ENCODE results near the gene MAGOH. TPM values are rescaled to one million over a fixed set of nuclear protein-coding genes. Genes with fewer than 3 reads are reported as not detected.

MAGOH gene
- total and polyA plus RNA-seq, 2 of the 13 experiments (the other 11 are each of a cell fraction or from before 2014, with no cell fraction given), result 24.1 to 87.0 TPM

DNA sequence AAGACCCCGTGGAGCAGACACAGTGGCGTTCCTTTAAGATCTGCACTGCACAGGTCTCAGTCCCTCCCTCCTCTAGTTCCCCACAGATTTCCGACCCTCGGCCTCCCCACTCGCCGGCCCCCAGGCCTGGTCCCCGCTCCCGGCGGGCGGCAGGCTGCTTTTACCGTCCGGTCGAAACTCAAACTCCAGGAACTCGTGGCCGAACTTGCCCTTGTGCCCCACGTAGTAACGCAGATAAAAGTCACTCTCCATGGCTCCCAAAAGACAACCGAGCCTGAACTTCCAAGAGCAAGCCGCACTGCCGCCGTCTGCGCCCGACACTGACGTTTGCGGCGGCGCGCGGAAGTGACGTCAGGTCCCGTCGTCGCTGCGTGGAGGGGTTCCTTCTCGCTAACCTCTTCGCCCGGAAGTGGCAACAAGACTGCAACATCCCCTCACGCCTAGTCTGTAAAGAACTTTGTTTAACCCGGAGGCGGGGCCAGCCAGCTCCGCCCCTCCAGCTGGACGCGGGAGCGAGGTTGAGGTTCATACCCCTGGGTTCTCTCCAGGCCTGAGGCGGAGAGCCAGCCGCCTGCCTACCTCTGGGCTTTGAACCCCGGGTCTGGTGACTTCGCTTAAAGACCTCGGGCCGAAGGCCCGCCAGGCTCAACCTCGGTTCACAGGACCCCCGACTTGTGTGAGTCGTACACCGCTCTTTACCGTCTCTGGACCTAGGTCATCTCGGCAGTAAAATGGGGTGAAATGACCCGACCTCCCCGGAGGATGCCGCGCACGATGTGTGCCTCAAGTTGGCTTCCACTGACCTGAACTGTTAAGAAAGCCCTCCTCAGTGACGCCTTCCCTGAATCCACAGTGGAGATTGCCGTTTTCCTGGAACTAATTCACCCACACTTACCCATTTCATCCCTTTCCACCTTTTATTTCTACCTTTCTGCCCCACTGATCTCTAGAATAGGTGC is at the start of gene MAGOH (continued):
- TF ChIP-seq, protein P1, sequence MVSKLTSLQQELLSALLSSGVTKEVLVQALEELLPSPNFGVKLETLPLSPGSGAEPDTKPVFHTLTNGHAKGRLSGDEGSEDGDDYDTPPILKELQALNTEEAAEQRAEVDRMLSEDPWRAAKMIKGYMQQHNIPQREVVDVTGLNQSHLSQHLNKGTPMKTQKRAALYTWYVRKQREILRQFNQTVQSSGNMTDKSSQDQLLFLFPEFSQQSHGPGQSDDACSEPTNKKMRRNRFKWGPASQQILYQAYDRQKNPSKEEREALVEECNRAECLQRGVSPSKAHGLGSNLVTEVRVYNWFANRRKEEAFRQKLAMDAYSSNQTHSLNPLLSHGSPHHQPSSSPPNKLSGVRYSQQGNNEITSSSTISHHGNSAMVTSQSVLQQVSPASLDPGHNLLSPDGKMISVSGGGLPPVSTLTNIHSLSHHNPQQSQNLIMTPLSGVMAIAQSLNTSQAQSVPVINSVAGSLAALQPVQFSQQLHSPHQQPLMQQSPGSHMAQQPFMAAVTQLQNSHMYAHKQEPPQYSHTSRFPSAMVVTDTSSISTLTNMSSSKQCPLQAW (CRISPR knock-in tag; IDR thresholded peaks at IDR 0.05), result peak; percentile 80
- no peak for TF ChIP-seq RORA (CRISPR knock-in tag; IDR thresholded peaks at IDR 0.05)
- TF ChIP-seq, protein P2, sequence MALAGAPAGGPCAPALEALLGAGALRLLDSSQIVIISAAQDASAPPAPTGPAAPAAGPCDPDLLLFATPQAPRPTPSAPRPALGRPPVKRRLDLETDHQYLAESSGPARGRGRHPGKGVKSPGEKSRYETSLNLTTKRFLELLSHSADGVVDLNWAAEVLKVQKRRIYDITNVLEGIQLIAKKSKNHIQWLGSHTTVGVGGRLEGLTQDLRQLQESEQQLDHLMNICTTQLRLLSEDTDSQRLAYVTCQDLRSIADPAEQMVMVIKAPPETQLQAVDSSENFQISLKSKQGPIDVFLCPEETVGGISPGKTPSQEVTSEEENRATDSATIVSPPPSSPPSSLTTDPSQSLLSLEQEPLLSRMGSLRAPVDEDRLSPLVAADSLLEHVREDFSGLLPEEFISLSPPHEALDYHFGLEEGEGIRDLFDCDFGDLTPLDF (CRISPR knock-in tag; IDR thresholded peaks at IDR 0.05), result peak; percentile 69
- TF ChIP-seq, protein P3, sequence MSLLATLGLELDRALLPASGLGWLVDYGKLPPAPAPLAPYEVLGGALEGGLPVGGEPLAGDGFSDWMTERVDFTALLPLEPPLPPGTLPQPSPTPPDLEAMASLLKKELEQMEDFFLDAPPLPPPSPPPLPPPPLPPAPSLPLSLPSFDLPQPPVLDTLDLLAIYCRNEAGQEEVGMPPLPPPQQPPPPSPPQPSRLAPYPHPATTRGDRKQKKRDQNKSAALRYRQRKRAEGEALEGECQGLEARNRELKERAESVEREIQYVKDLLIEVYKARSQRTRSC (CRISPR knock-in tag; IDR thresholded peaks at IDR 0.05; ENCODE audit: low read depth), result no peak
- TF ChIP-seq, protein P4, sequence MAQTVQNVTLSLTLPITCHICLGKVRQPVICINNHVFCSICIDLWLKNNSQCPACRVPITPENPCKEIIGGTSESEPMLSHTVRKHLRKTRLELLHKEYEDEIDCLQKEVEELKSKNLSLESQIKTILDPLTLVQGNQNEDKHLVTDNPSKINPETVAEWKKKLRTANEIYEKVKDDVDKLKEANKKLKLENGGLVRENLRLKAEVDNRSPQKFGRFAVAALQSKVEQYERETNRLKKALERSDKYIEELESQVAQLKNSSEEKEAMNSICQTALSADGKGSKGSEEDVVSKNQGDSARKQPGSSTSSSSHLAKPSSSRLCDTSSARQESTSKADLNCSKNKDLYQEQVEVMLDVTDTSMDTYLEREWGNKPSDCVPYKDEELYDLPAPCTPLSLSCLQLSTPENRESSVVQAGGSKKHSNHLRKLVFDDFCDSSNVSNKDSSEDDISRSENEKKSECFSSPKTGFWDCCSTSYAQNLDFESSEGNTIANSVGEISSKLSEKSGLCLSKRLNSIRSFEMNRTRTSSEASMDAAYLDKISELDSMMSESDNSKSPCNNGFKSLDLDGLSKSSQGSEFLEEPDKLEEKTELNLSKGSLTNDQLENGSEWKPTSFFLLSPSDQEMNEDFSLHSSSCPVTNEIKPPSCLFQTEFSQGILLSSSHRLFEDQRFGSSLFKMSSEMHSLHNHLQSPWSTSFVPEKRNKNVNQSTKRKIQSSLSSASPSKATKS (CRISPR knock-in tag; IDR thresholded peaks at IDR 0.05), result no peak
- no peak for TF ChIP-seq CBX2 (IDR thresholded peaks at IDR 0.05; ENCODE audit: low read depth, low read length)
- TF ChIP-seq CBX2 (CRISPR knock-in tag; IDR thresholded peaks at IDR 0.05; ENCODE audit: low read depth), result no peak
- TF ChIP-seq ZMYM2 (CRISPR knock-in tag; IDR thresholded peaks at IDR 0.05), result no peak
- peak; percentile 24; the same call in 1 of the 2 replicates for TF ChIP-seq DPF2 (CRISPR knock-in tag; IDR thresholded peaks at IDR 0.05; ENCODE audit: borderline replicate concordance, low read depth)
- no peak for TF ChIP-seq ZNF296 (CRISPR knock-in tag; conservative IDR thresholded peaks at IDR 0.05)
- TF ChIP-seq SRSF1 (optimal IDR thresholded peaks at IDR 0.05; ENCODE audit: low read depth, low read length), result peak; percentile 67
- TF ChIP-seq, protein P5, sequence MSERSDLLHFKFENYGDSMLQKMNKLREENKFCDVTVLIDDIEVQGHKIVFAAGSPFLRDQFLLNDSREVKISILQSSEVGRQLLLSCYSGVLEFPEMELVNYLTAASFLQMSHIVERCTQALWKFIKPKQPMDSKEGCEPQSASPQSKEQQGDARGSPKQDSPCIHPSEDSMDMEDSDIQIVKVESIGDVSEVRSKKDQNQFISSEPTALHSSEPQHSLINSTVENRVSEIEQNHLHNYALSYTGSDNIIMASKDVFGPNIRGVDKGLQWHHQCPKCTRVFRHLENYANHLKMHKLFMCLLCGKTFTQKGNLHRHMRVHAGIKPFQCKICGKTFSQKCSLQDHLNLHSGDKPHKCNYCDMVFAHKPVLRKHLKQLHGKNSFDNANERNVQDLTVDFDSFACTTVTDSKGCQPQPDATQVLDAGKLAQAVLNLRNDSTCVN (CRISPR knock-in tag; IDR thresholded peaks at IDR 0.05; ENCODE audit: borderline replicate concordance), result 0 out of 2 replicates have a peak, but pooled peaks have one; percentile 38
- no peak for TF ChIP-seq GPN1 (CRISPR knock-in tag; IDR thresholded peaks at IDR 0.05; ENCODE audit: borderline replicate concordance)
- no peak; the same call in 1 of the 2 replicates for TF ChIP-seq ZSCAN22 (CRISPR knock-in tag; IDR thresholded peaks at IDR 0.05)
- TF ChIP-seq, protein P6, sequence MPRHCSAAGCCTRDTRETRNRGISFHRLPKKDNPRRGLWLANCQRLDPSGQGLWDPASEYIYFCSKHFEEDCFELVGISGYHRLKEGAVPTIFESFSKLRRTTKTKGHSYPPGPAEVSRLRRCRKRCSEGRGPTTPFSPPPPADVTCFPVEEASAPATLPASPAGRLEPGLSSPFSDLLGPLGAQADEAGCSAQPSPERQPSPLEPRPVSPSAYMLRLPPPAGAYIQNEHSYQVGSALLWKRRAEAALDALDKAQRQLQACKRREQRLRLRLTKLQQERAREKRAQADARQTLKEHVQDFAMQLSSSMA (CRISPR knock-in tag; IDR thresholded peaks at IDR 0.05), result 0 out of 2 replicates have a peak, but pooled peaks have one; percentile 56
- no peak for TF ChIP-seq KLF12 (CRISPR knock-in tag; IDR thresholded peaks at IDR 0.05; ENCODE audit: borderline replicate concordance)
- no peak for TF ChIP-seq NPAS2 (CRISPR knock-in tag; IDR thresholded peaks at IDR 0.05; ENCODE audit: borderline replicate concordance)

Measured in HepG2 (cell line).